ENCODE results near the gene ALPG.
"Not testable (repeated sequence)": the region's sequence is repeated elsewhere in the genome, so short reads cannot be mapped to it uniquely, and the experiment has no call there.

The ALPG gene

DNA sequence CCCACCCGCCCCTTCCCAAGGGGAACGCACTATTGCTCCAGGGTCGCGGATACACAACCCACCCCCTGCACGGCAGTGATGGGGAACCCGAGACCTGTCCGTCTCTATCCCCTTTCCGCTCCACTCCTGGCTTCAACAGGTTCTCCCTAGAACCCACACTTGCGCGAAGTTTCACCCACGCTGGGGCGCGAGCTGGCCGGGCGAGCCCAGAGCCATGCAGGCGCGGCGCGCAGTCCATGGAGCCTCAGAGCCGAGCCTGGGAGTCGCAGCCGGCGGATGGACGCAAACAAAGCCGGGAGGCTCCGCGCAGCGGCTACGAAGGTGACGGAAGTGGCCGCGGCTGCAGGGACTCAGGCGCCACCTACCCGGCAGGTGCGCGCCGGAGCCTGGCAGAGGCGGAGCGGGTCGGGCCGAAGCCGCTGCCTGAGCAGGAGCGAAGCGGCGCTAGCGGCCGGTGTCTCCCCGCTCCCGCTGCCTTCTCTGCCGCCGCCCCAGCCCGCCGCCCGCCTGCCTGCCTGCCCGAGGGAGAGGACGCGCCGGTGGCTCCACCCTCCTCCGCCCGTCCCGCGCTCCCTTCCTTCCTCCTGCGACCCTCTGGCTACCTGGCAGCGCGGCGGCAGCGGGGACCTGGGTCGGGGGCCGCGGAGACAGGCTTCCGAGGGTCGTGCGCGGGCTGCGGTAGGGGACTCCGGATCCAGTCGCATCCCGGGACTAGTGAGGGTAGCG, 14.0 kb downstream of the ALPG start:
- peak; percentile 88 for DNase-seq

DNA sequence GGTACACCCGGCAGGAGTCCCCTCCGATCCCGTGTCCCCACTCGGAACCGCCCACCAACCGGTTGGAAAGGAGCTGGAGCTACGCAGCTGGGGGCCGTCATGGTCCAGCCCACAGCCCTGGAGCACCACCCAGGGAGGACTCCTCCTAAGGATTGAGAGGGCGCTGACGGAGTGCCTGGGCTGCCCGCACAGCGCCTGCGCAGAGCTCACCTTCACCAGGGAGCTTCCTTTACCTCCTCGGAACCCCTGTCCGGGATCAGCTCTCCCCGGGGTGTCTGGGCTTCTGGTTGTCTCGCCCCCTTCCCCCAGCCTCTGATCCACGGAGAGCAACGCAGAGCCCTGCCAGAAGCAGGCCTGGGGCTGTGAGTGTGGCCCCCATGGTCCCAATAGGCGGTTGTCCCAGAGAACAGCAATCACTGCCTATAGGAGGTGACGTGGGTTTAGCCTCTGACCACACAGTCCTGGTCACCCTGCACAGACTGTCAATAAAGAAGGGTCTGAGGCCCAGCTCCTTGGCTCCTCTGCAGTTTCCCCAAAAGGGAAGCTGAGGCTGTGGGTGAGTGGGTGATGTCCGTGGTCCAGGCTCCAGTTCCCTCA, 14.6 kb downstream of the ALPG start:
- no peak for DNase-seq

DNA sequence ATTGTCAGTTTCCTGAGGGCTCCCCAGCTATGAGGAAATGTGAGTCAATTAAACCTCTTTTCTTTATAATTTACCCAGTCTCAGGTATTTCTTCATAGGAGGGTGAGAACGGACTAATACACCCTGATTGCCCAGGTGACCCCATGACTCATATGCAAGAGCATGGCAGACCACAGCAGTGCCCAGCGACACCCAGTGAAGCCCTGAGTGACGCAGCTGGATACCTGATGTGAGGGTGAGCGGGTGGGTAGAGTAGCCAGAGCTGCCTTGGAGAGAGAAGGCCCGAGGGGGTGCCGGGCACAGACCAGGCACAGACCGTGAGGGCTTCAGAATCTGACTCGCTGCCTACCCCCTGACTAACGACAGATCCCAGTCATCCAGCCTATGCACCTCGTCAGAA, 15.4 kb downstream of the ALPG start:
- no peak for DNase-seq

DNA sequence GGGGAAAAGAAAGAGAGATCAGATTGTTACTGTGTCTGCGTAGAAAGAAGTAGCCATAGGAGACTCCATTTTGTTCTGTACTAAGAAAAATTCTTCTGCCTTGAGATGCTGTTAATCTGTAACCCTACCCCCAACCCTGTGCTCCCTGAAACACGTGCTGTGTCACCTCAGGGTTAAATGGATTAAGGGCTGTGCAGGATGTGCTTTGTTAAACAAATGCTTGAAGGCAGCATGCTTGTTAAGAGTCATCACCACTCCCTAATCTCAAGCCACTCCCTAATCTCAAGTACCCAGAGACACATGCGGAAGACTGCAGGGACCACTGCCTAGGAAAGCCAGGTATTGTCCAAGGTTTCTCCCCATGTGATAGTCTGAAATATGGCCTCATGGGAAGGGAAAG, 16.4 kb downstream of the ALPG start:
- not testable (repeated sequence) for DNase-seq

DNA sequence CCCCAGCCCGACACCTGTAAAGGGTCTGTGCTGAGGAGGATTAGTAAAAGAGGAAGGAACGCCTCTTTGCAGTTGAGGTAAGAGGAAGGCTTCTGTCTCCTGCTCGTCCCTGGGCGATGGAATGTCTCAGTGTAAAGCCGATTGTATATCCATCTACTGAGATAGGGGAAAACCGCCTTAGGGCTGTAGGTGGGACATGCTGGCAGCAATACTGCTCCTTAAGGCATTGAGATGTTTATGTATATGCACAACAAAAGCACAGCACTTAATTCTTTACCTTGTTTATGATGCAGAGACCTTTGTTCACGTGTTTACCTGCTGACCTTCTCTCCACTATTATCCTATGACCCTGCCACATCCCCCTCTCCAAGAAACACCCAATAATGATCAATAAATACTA, 16.8 kb downstream of the ALPG start:
- DNase-seq = not testable (repeated sequence)

DNA sequence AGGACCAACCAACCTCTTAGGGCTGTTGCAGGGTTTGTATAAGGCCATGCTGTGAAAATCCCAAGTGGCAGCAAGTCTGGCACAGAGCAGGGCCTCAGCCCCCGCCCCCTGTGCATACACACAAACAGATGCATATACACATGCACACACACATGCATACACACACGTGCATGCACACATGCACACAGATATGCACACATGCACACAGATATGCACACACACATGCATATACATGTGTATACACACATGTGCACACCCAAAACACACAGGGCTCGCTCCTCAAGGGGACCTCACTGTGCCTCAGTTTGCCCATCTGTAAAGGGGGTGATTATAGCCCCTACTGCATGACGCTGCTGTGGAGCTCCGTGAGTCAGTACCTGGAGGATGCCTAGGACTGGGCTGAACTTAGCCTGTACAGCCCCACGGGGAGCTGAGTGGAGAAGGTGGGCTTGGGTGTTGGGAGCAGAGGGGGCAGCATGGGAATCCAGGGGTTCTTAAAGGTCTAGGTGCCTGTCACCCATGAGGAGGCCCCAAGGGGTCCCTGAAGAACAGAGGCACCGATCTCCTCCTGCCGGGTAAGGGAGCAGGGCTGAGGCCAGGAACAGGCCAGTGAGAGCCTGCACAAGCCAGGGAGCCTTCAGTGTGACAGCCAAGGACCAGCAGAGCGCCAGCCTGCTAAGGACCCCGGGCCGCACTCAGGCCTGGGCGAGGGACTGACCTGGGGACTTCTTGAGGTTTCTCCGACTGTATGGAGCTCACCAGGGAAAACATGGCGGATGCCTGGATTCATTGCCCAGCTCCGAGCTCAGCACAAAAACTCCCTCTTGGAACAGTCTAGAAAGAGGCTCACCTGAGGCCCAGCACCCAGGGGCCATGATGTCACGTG, 25.3 kb downstream of the ALPG start:
- DNase-seq = no peak

DNA sequence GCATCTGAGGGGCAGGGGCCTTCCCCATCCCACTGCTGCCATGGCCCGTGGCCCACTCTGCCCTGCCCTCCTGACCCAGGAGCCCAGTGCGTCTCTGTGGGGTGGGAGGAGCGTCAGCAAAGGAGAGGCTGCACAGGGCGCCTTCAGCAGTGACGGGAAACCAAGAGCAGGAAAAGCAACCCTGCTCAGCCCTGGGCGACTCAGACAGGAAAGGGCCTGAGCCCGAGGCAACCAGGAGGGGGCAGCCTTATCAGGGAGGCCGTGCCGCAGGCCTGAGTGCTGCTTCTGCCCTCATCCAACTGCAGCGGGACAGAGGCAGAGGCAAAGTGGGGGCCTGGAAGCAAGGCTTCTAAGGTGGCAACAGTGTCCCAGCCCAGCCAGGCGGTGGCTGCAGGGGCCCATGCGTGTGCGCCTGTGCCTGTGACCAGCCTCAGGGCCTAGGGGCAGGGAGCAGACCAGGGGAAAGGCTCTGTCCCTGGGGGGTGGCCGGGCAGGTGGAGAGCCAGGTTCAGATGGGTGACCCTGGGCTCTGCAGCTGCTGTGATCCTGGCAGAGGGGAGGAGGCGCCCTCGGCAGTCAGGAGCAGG, 26.0 kb downstream of the ALPG start:
- DNase-seq = no peak

DNA sequence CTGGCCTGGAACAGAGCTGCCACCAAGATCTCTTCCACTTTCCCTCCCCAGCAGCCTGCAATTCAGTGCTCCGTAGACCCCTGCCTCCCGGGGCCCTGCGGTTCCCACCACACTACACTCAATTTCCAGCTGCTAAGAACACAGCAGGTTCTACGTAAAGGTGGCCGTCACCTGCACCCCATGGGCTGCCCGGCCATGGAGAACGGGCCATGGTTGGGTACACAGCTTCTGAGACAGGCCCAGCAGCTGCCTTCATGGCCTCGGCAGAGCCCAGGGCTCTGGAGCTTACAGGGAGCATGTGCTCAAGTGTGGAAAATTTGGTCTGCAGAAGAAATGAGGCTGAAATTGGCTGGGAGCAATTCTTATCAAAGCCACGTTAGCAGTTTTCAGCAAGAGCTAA, 27.0 kb downstream of the ALPG start:
- not testable (repeated sequence) for DNase-seq

DNA sequence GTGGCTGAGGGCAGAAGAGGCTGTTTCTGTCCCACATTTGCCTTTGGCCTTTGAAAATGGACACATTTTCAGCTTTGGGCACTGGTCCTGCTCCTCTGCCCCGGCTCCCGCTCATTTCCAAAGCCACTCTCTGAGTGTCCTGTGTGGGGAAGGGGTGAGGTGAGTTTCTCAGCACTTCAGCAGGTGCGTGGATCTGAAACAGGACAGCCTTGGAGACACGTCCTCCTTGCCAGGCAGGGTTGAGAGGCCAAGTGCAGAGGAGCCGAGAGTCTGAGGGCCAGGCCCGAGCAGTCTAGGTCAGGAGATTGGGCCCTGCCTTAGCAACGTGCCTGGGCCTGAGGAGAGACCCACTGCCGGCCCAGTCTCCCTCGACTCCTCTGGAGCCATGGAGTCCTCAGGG, 27.4 kb downstream of the ALPG start:
- no peak for DNase-seq

DNA sequence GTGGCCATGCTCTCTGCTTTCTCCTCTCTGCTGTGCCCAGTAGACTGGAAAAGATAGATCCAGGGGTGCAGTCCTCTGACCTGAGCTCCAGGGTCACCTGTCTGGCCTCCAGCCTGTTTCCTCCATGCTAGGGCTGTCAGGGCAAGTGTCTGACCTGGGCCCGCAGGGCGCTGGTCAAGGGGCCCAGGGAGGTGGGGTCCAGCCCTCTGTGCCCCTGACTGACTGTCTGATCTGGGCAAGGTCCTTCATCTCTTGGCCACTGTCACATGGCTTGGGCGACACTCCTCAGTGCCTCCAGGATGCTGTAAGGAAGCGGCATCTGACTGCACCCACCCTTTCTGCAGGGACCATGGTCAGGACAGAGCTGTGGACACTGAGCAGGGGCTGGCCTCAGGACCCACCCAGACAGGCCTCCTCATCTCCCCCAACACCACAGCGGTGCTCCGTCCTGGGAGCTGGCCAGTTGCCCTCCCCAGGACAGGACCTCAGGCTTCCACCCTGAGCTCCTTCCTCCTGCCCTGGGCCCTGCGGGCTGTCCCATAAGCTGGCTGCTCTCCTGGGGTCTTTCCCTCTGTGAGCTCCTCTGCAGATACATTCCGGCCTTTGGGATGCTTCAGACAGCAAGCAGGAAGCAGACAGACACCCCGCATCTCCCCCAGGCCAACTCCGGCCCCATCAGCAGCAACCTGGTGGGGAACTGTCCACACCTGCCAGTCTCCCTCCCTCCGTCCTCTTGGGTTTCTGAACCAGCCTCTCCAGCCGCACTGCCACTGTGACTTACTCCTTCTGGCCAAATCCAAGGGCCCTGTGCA, 28.1 kb downstream of the ALPG start:
- DNase-seq = no peak

DNA sequence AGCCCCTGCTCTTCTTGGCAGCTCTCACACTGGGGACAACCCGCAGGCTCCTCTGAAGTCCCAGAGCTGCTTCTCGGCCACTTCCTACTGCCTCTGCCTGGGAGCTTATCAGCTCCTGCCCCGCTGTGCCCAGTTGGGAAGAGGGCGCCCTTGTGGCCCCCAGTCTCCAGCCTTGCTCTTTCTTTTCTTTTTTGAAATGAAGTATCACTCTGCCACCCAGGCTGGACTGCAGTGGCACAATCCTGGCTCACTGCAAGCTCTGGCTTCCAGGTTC, 28.7 kb downstream of the ALPG start:
- DNase-seq = no peak

DNA sequence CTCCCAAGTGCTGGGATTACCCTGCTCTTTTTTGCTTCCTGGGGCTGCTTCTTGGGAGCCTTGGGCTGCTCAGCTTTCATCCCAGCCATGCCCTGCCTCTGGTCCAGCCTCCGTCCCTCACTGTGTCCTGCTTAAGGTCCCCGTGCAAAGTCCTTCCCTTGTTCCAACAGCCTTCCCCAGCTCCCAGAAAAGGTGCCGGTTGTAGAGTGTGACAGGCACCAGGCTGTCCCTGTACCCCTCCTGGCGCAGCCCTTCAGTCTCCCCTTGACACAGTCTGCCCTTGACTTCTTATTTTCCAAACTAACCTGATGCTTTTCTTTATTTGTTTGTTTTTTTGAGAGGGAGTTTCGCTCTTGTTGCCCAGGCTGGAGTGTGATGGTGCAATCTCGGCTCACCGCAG, 29.2 kb downstream of the ALPG start:
- DNase-seq = no peak

DNA sequence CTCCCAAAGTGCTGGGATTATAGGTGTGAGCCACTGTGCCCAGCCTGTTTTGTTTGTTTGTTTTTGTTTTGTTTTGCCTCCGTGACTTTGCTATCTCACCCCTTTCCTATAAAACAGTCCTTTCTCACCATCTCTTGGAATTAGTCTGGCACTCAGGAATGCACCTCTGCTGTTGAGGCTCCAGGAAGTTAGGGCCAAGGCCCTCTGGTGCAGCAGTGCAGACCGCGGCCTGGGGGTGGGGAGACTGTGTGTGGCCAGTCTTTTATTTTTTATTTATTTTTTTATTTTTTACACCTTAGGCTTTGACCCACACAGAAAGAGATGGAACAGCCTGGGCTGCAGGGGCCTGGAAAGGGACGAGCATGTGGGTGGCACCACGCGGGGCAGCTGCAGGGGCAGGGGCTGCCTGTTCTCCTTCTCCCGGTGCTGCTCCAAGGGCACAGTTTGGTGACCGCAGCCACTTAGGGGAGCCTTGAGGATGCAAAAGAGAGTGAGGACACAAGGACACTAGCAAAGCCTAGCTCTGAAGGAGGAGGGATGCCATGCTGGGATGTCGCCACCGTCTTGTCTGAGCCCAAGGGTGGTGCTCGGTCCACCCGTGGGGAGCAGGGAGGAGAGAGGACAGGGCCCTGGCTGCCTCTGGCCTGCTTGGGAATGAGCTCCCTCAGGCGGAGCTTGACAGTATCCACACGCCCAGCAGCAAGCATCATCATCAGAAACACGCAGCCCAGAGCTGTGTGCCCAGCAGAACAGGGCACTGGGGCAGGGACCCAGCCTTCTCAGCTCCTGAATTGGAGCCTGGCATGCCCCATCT, 29.9 kb downstream of the ALPG start:
- no peak for DNase-seq

DNA sequence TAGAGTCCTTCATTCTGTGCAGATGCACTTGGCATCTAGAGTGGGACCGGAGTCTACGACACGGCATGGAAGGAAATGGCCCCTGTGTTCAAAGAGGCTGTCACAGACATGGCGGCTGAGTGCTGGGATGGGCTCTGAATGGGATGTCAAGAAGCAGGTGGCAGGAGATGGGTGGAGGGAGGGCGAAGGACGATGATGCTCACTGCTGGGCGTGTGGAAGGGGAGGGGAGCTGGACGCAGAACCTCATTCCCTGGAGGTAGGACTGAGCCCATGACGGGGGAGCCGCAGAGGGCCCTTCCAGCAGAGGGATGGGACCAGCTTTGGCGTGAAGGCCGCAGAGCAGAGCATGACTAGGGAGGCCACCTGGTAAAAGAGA, 30.5 kb downstream of the ALPG start:
- peak; percentile 26 for DNase-seq

DNA sequence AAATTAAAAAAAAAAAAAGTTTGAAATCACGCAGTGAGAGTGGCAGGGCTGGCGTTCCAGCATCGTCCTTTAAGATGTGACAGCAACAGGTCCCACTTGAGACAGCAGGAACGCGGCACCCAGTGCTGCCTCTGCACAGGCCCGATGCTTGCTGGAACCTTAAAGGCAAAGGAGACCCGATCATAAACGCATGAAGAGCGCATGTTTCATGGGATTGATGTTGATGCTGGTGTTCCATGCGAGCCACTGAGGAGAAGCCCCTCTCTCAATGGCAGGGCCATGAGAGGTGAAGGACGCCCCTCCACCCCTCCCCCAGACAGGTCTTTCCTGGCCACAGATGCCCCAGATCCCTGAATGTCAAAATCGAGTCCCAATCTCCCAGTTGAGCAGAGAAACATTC, 31.4 kb downstream of the ALPG start:
- DNase-seq = no peak

DNA sequence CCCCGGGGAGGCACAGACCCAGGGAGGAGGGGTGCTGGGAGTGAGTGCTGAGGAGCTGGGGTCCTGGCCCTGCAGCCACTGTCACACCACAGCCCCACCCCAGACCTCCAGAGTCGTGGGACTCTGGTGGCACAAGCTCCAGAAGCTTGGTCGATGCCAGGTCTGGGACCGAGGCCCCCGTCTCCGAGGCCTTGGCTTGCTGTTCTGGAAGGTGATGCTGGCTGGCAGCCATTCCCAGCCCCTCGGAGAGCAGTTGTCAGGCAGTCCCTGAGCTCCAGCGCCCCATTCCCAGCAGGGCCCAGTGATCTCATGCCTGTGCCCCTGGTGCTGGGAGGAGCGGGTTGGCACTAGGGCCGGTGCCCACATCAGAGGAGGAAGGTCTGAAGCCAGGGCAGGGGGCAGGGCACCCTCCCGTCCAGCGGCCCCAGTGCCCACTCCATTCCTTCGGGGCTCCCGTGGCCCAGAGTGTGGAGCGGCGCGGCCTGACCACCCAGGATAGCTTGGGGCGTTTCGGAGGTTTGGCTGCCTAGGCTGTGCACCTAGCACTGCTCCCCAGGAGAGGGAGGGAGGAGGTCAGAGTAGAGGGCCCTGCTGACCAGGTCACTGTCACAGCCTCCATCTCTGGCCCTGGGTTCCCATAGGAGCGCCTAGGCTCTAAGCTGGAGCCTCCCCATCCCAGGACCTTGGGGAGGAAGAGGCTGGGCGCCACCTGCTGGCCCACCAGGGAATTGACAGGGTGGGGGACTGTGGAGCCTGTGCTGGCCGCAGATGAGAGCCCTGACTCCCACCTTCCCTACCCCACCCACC, 32.5 kb downstream of the ALPG start:
- DNase-seq = no peak

DNA sequence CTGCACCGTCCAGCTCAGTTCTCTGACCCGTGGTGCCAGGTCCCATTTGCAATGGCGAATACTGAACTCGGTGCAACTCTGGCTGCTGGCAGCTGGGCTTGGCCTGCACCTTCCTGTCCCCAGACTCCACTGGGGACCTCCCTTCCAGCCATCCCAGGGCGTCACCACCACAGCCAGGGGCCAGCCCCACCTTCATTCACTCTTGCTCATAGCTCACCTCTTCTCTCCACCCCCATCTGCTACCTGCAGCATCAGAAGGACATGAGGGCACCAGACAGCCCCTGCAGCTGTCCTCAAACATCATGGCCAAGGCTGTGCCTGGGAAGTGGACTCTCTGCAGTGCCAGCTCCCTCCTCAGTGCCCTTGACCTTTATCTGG, 33.1 kb downstream of the ALPG start:
- no peak for DNase-seq

DNA sequence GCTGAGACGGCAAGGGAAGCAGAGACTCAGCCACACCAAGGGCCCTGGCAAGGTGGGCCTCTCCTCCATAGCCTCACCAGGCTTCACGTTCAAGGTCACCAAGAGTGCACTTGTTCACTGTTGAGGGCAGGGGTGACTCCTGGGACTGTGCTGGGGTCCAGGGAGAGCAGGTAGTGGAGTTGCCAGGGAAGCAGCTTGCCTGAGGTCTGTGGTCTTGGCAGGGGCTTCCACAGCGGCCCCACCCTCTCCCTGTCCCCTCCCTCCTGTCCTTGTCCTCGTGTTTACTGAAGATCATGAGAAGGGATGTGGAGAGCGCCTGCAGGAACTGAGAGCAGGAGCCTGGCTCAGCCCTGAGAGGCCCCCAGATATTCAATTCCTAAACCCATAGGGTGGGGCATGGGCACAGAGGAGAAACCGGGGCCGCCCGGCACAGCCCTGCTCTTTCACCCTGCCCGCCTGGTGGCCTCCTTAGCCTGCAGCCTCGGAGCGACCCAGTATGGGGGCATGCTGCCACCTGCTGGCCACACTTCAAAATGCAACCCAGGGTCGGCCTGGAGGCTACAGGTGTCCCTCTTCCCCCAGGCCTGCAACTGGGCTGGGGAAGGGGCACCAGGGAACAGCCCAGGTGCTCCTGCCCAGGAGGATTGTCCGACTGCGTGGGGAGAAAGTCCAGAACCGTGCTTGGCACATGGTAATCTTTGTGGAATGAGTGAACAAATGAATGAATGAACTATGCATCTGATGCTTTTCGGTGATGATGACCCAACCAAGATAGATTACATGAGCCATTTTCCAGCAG, 33.8 kb downstream of the ALPG start:
- peak; percentile 93 for DNase-seq

DNA sequence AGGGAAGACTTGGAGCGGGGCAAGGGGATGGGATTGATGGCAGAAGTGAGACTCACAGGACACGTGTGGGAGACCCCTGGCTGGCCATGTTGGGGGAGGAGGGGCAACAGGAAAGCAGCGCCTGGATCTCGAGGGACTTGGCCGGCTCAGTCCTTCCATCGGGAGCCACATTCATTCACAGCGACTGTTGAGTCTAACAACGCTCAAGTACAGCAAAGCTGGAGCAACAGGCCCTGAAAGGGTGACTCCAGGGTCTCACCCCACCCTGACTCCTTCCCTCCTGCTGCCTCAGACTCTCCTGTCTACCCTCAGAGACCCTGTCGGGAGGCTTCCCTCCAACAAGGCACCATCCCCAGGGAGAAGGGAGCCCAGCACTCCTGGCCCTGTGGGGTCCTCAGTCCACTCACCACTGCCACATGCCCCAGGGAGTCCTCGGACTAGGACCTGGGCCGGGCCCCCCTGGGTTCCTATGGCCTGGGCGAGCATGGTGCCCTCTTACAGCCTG, 34.6 kb downstream of the ALPG start:
- DNase-seq = no peak

DNA sequence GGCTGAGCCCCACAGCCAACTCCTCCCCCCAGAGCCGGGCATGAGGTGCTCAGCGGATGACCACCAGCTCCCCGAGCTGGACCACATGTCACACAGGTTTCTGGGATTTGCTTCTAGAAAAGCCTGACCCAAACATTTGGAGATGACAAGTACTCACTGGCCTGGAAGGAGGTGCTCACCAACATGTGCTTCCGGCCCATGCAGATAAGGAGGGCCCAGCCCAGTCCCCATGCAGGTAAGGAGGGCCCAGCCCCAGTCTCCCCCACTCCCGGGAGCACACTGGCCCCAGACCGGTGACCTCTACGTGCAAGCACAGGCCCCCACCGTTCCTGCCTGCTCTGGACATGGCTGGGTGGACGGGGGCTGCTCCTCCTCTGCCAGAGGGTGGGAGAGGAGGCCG, 35.3 kb downstream of the ALPG start:
- DNase-seq = not testable (repeated sequence)

All from NCI-H510A treated with DMSO at 0.1 percent for 48 hours (cell line).